NCI-H187 treated with DMSO at 0.1 percent for 48 hours (cell line): ENCODE results near the gene GALNT14.

Experiments
- DNase-seq: peaks from one replicate; lab custom pipeline; 2025; lab: John Stamatoyannopoulos, UW

Gene GALNT14

DNA sequence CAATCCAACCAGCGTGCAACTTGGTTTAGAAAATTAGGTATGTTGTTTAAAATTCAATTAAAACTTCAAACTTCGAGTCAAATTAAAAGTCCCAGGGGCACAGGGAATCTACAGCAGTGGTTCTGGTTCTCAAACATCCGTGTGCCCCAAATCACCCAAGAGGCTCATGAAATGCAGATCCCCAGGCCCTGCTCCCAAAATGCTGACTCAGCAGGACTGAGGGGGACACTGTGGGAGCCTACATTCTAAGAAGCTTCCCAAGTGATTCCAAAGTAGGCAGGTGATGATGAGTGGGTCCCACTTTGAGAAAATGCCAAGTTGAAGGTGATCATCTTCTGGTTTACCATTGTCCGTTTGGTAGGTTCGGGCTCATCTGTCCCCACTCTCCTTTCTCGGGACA is 82.3 kb downstream of the GALNT14 start:
- DNase-seq: no peak

- DNase-seq: no peak
Observed at GRCh38 chr2:31054842-31055388, 83.3 kb downstream of the GALNT14 start.

DNA sequence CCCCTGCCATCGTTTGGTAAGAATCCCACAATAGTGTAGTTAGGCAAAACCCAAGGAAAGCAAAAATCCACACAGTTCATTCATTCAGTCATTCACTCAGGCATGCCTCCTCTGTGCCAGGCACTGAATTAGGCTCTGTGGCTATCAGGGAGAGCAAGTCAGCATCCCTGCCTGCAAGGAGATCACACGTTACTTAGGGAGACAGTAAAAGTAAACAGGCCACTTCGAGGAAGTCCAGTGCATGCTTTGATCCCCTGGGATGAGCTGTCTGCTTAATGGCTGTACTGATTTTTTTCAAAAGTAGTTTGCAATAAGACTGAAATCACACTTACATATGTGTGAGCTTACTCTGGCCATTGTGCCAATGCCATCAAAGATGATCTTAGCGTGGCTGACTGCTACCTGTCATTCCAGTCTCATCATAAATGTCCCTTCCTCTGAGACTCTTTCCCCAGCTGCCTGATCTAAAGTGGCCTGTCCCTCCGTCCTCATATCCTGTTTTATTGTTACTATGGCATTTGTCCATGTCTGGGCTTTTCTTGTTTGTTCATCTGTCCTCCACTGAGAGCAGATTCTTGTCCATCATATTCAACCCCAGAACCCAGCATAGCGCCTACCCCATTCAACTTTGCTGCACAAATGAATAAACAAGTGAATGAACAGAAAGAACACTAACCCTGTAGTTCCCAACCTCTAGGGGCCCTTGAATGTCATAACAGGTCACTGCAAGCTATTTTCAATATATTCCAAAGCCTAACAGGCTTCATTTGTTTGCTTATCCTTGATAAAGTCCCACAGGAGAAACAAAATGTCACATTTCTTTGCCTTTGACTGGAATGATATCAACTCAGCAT is 84.1 kb downstream of the GALNT14 start:
- DNase-seq: no peak

DNA sequence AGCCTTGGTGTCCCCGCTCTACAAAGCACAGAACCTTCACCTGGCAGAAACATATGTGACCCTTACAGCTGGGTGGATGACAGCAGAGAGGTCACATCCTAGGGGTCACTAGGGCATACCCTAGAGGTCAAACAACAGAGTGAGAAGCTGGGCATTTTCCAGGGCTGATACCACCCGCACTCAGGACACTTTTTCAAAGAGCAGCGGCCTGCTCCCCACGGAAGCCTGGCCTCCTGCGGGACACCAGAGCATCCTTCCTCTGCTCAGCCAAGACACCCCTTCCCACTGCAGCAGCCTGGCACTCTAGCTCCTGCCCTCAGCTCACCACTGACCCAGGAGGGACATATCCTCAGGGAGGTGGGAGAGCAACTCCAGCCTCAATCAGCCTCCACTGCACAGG is 86.0 kb downstream of the GALNT14 start:
- DNase-seq: no peak

DNA sequence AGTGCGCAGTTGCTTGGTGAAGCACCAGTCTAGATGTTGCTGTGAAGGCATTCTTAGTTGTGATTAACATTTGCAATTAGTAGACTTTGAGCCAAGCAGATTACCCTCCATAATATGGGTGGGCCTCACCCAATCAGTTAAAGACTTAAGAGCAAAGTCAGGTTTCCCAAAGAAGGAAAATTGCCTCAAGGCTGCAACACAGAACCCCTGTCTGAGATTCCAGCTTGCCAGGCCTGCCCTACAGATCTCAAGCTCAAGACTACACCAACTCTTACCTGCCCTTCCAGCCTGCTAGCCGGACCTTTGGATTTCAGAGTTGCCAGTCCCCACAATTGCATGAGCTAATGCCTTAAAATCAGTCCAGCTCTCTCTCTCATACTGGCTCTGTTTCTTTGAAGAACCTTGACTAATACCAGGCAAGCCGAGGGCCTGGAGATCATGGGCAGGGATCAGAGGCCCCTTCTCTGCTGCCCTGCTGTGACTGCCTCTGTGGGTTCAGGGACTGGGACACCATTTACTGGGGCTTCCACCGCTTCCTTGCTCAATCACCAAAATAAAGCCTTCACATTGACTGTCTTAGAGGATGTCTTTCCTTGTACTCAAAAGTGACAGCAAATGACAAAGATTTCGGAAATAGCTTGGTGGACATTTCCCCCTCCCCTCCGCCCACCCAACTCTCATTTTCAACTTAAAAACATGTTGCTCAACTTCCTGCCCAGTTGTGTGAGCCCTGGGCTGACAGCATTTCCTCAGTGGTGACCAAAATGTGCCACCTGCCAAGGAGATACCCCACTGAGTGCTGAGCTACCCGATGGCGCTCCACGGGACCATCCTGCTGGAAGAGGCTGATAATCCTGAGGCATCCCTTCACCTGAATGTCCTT is 86.7 kb downstream of the GALNT14 start:
- no peak for DNase-seq

GRCh38 chr2:31049916-31050588 is 88.2 kb downstream of the GALNT14 start:
- no peak for DNase-seq

DNA sequence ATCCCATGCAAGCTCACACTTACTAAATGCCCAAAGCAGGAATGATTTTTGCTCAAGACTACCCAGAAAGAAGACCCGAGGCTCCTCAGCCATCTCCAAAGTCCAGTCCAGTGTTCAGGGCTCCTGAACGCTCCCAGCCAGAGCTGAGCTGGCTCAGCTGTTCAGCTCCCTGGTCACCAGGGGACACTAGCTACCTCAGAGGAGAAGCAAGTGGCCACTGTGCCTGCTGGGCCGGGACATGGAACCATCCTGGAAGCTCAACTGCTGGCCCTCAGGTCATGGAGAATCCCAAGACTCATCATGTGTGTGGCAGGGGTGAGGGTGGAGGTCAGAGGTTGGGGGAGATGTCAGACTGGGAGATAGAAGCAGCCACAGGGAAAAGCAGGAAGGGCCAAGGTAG is 89.0 kb downstream of the GALNT14 start:
- no peak for DNase-seq

DNA sequence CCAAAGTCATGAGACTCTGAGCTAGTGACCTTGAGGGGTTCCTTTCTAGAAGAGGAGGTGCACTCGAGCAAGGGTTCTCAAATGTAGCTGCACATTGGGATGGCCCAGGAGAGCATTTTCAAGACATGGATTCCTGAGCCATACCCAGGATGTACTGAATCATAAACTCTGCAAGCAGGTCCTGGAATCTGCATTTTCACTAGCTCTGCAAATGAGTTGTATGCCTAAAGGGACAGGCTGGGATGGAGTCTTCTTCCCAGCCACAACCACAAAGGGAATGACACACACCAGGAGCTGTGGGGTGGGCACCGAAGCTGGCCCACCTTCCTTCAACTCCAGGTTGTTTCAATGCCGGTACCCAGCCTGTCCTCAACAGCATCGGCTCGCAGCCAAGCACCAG is 90.6 kb downstream of the GALNT14 start:
- no peak for DNase-seq

DNA sequence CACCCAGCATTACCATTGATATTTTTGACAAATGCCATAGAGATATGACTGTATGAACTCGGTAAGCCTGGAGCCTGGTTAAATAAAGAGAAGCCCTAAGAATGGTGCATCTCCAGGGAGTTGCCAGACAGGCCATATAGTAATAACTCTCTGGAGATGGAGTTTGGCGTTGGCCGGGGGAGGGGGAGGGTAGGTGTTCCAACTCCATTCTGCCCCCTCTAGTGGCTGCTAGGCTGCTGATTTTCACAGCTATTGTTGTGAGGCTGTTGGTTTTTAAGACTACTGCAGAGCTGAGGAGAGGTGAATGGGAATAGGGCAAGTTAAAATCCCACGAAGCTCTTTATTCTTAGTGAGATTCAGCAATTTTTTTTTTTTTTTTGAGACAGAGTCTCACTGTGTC is 99.9 kb downstream of the GALNT14 start:
- DNase-seq: no peak

GRCh38 chr2:31037058-31037457 is 101.2 kb downstream of the GALNT14 start:
- no peak for DNase-seq

DNA sequence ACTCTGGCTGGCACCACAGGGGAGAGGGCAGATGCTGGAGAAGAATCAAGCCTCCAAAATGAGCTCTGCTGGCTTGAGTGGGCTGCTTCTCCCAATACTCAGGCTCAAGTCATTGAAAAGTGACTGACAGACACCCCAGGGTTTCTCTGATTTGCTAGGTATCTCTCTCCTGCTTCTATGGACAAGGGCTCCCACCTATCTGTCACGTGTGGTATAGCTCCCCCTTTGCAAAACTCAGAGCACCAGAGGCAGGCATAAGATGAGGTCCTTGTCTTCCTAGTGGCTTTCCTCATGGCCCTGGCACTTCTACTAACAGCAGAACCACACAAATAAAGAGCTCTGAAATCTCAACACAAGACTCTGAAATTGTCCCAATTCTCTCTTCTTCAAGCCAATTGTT is 105.2 kb downstream of the GALNT14 start:
- DNase-seq: no peak

GRCh38 chr2:31032475-31032874 is 105.8 kb downstream of the GALNT14 start:
- DNase-seq: no peak

- DNase-seq: no peak
Observed at GRCh38 chr2:31031132-31031706, 107.0 kb downstream of the GALNT14 start.

GRCh38 chr2:31028417-31028816 is 109.8 kb downstream of the GALNT14 start:
- DNase-seq: no peak

- DNase-seq: no peak
Observed at GRCh38 chr2:31027549-31027948, 110.7 kb downstream of the GALNT14 start.

- DNase-seq: no peak
Observed at GRCh38 chr2:31023541-31023940, 114.7 kb downstream of the GALNT14 start.

DNA sequence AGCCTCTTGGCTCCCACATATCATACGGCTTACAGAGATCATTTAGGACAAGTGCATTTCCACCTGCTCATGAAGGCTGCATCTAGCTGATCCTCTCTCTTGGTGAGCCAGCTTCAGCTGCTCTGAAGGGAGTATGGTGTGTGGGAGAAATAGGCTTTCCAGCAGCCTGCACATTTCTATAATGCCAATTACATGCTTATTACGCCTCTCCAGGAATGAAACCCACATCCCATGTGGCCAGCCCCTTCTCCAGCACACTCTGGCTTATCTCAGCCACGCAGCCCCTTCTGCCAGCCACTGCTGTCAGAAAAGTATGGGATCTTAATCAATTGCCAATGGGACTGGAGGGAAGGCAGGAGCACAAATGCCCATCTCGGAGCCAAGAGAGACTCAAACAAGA is 117.5 kb downstream of the GALNT14 start:
- no peak for DNase-seq

- no peak for DNase-seq
Observed at GRCh38 chr2:31018280-31018679, 120.0 kb downstream of the GALNT14 start.

DNA sequence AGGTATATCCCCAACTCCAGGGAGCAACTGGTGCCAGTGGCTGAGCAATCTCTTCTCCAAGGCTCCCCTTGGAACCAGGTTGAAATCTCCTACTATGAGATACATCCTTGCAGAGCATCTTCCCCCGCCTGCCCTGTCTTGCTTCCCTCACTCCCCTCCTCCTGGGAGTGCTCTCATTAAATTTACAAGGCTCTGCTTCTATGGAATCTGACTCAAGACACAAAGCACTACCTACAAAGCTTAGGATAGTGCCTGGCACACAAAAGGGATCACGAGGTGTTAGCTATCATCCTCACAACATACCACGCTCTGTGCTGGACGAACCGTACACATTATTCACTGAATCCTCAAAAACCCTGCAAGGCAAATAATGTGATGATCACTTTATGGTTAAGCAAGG is 121.6 kb downstream of the GALNT14 start:
- DNase-seq: no peak

- no peak for DNase-seq
Observed at GRCh38 chr2:31014516-31014915, 123.7 kb downstream of the GALNT14 start.

- no peak for DNase-seq
Observed at GRCh38 chr2:31013301-31013700, 124.9 kb downstream of the GALNT14 start.

DNA sequence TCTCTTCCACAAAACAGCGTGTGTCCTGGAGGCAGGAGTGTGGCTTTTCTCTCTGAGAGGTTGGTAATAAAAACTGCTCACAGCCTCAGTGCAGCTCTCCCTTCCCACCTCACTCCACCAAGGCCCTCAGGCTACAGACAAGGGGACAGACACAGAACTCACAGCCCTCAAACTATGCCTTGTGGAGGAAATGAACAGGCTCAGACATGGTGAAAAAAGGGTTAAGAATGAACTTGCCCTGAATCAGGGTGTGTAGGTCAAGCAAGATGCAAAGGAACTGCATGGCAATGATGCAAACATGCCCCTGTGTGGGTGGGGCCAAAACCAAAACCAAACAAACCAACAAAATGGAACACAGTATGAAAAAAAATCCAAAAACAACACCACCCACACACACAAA is 125.8 kb downstream of the GALNT14 start:
- no peak for DNase-seq
